ENCODE results near the gene GSC2. TPM values are rescaled to one million over a fixed set of nuclear protein-coding genes. Genes with fewer than 3 reads are reported as not detected.

GSC2 gene
- total and polyA plus RNA-seq, 9 of the 15 experiments (the other 6 are each of a cell fraction or from before 2014, with no cell fraction given): not detected

DNA sequence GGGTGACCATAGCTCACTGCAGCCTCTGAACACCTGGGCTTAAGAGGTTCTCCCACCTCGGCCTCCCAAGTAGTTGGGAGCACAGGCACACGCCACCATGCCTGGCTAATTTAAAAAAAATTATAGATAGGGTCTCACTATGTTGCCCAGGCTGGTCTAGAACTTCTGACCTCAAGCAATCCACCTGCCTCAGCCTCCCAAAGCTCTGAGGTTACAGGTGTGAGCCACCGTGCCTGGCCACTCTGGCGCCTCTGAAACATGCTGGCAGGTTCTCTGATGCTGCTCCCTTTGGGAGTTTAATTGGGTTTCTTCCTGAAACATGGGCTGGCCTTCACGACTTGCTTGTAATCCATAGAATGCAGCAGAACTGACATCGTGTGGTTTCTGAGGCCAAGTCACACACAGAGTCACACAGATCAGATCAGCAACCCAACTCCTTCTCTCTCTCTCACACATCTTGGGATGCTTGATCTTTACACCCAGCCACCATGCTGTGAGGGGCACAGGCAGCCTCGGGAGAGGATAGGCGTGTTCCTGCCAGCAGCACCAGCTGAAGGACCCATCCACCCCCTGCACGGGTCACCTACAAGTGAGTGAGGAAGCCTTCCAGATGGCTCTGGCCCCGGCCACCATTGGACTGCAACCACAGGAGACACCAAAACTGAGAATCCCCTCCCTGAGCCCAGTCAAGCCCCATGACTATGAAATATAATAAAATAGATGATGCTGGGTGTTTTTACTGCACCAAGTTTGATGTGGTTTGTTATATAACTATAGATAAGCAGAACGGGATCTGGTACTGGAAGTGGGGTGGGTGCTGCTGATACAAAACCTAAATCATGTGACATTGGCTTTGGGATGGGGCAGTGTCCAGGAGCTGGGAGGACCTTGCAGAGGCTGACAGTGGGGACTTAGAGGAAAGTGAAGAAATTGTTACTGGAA is 3.1 kb upstream of the GSC2 start (continued):
- TF ChIP-seq ZNF318 (IDR thresholded peaks at IDR 0.05; ENCODE audit: borderline replicate concordance in 1 of 2, low read depth in 1 of 2): no peak
- TF ChIP-seq NR2C2 (CRISPR knock-in tag; IDR thresholded peaks at IDR 0.05): peak; percentile 64; the same call in 1 of the 2 replicates
- no peak for TF ChIP-seq NR2C2 (tag; IDR thresholded peaks at IDR 0.05)
- TF ChIP-seq, protein P1, sequence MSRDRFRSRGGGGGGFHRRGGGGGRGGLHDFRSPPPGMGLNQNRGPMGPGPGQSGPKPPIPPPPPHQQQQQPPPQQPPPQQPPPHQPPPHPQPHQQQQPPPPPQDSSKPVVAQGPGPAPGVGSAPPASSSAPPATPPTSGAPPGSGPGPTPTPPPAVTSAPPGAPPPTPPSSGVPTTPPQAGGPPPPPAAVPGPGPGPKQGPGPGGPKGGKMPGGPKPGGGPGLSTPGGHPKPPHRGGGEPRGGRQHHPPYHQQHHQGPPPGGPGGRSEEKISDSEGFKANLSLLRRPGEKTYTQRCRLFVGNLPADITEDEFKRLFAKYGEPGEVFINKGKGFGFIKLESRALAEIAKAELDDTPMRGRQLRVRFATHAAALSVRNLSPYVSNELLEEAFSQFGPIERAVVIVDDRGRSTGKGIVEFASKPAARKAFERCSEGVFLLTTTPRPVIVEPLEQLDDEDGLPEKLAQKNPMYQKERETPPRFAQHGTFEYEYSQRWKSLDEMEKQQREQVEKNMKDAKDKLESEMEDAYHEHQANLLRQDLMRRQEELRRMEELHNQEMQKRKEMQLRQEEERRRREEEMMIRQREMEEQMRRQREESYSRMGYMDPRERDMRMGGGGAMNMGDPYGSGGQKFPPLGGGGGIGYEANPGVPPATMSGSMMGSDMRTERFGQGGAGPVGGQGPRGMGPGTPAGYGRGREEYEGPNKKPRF (IDR thresholded peaks at IDR 0.05; ENCODE audit: low read depth, low read length): no peak
- TF ChIP-seq CBFA2T2 (conservative IDR thresholded peaks at IDR 0.05): peak; percentile 28; the same call in 1 of the 2 replicates
- TF ChIP-seq HNRNPLL (IDR thresholded peaks at IDR 0.05; ENCODE audit: low read depth, low read length, poor library complexity, severe bottlenecking): no peak
- TF ChIP-seq HNRNPUL1 (IDR thresholded peaks at IDR 0.05; ENCODE audit: low read length): 0 out of 2 replicates have a peak, but pooled peaks have one; percentile 14
- TF ChIP-seq ZBTB1 (CRISPR knock-in tag; IDR thresholded peaks at IDR 0.05; ENCODE audit: borderline replicate concordance, low read depth): no peak
- TF ChIP-seq RAD21 (CRISPR knock-in tag; conservative IDR thresholded peaks at IDR 0.05 in 1 of 2, IDR thresholded peaks at IDR 0.05 in 1 of 2): no peak
- peak; percentile 94 for TF ChIP-seq ZNF121 (CRISPR knock-in tag; conservative IDR thresholded peaks at IDR 0.05)
- no peak for TF ChIP-seq ILF3 (IDR thresholded peaks at IDR 0.05; ENCODE audit: borderline replicate concordance)
- TF ChIP-seq ZNF707 (CRISPR knock-in tag; conservative IDR thresholded peaks at IDR 0.05): peak; percentile 96

Measured in K562 (cell line).